ENCODE measurements around the gene ZNF276.

DNA sequence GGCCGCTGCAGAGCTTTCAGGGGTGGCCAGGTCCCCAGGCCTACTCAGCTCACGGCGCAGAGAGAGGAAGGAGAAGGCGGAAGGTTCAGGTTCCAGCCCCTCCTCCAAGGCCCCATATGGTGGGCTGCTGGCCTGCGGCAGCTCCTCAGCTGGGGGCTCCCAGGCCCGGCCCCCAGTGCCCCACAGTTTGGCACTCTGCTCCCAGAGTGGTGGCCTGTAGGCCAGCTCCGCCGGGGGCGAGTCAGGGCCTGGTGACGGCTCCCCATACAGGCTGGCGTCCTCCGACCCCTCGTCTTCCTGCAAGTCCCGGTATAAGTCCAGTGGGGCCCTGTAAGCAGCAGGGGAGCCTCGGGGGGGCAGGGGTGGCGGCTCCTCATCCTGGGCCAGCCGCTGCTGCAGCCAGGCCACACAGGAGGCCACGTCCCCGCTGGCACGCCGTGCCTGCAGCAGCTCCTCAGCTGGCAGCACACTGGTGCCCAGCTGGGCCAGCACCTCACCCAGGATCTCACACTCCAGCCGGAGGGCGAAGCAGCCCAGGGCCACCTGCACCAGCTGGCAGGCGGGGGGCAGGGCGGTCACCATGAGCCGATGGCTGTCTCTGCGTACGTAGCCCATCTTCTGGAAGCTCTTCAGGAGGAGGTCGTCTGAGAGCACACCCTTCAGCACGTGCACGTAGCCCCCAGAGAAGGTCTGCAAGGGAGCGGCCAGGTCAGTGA is 23.6 kb upstream of the ZNF276 start:
- no peak for TF ChIP-seq CTCF (IDR thresholded peaks at IDR 0.05)
- TF ChIP-seq POLR2A (IDR thresholded peaks at IDR 0.05): no peak
